CD4-positive, alpha-beta T cell treated with Interleukin-12 subunit alpha and Interleukin-12 subunit beta, for 1 hour (primary cell): Measurements from ENCODE around the gene TTLL4.

Experiments used
- DNase-seq: peaks from one replicate; pipeline ENCODE4 v3.0.0-alpha.2; 2020

TTLL4 gene

GRCh38 chr2:218786133-218786532 is 75.5 kb downstream of the TTLL4 start:
- DNase-seq, result no peak

GRCh38 chr2:218788529-218789255 is 78.1 kb downstream of the TTLL4 start:
- no peak for DNase-seq

DNA sequence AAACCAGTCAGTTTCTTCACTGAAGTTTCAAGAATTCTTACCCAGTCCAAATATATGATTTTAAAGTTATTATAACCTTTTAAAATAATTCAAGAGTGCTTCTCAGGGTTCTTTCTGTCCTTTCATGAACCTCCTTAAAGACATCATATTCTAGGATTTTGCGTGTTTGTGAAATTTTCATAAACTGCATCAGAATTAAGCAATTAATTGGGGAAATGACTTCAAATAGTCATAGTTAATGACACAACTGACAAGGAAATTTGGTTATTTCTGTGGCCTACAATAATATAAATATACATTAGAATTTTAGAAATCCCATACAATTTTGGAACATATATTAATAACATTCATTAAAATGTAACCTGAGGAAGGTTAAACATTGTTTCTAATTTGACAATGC is 81.8 kb downstream of the TTLL4 start:
- DNase-seq, result no peak

GRCh38 chr2:218796691-218797090 is 86.1 kb downstream of the TTLL4 start:
- DNase-seq, result no peak

GRCh38 chr2:218798767-218799504 is 88.3 kb downstream of the TTLL4 start:
- no peak for DNase-seq

- no peak for DNase-seq
Measured at GRCh38 chr2:218799990-218800389, 89.4 kb downstream of the TTLL4 start.

GRCh38 chr2:218802386-218802994 is 91.9 kb downstream of the TTLL4 start:
- DNase-seq, result peak; percentile 12

GRCh38 chr2:218804817-218805216 is 94.2 kb downstream of the TTLL4 start:
- DNase-seq, result no peak
